Esophagus (tissue), 2 donors: ENCODE measurements around the gene GCLM. TPM values are rescaled to one million over a fixed set of nuclear protein-coding genes. Genes with fewer than 3 reads are reported as not detected.
"Not testable (repeated sequence)": the region's sequence is repeated elsewhere in the genome, so short reads cannot be mapped to it uniquely, and the experiment has no call there.

Experiments used
- H3K27ac ChIP-seq, 2 donors: one replicate each; pipeline ENCODE4 v1.5.1; 2013; ENCODE audit warnings: low read depth in 2 of 2, mild to moderate bottlenecking in 2 of 2, inconsistent platforms in 1 of 2, low read length in 1 of 2, moderate library complexity in 1 of 2
- H3K27me3 ChIP-seq, 2 donors: one replicate each; pipeline ENCODE4 v1.6.1; 2013; ENCODE audit warnings: low read length in 2 of 2, control low read depth in 1 of 2, mild to moderate bottlenecking in 1 of 2; ENCODE audit not compliant: insufficient read depth in 2 of 2, control insufficient read depth in 1 of 2
- H3K36me3 ChIP-seq, 2 donors: one replicate each; pipeline ENCODE4 v1.6.1; 2013; ENCODE audit warnings: low read length in 1 of 2; ENCODE audit not compliant: control insufficient read depth in 2 of 2, insufficient read depth in 2 of 2
- H3K4me1 ChIP-seq, 2 donors: one replicate each; pipeline ENCODE4 v1.6.1; 2013; ENCODE audit warnings: low read length in 1 of 2; ENCODE audit not compliant: control insufficient read depth in 2 of 2, insufficient read depth in 2 of 2
- H3K4me3 ChIP-seq, 2 donors: one replicate each; pipeline ENCODE4 v1.5.1; 2013; ENCODE audit warnings: low read length in 2 of 2, mild to moderate bottlenecking in 2 of 2, low read depth in 1 of 2, moderate library complexity in 1 of 2
- H3K9me3 ChIP-seq, 2 donors: one replicate each; pipeline ENCODE4 v1.6.1; 2013; ENCODE audit warnings: mild to moderate bottlenecking in 2 of 2, low read depth in 1 of 2, low read length in 1 of 2, moderate library complexity in 1 of 2; ENCODE audit not compliant: control insufficient read depth in 2 of 2, insufficient read depth in 1 of 2
- WGBS, 2 donors: extraction: QIAGEN DNeasy Blood & Tissue Kit; methylation state at CpG; one replicate each; pipeline ENCODE4 v1.1.7; 2013; 5-methylcytosine and 5-hydroxymethylcytosine counted together
- polyA plus RNA-seq, 2 donors: library from polyadenylated mRNA; stranded (reverse); fragments of 200-250 nt; gene quantifications; one replicate each; pipeline ENCODE4 v1.2.3, GENCODE V29; 2013
- donor health status: healthy with polysubstance abuse.
- donor health status: Bipolar disorder and iron deficiency.

GCLM gene
- polyA plus RNA-seq, 2 donors, result 1.4 to 5.0 TPM

GRCh38 chr1:93874025-93874651 is 35.1 kb downstream of the GCLM start:
- Histone ChIP-seq H3K27me3 (no peaks in the 10 kb centered on the region), H3K36me3 (peaks cover 8 to 10% of the 10 kb centered on the region in 2 donors), H3K27ac (no peak overlapping the region), H3K4me3 (no peak overlapping the region), H3K4me1 (no peaks in the 10 kb centered on the region), H3K9me3 (no peaks in the 10 kb centered on the region)
- WGBS, 2 donors, result 64 to 76% methylated on average over 3 of the region's 3 CpGs

- Histone ChIP-seq H3K4me1 (no peaks in the 10 kb centered on the region), H3K4me3 (no peak overlapping the region), H3K9me3 (no peaks in the 10 kb centered on the region), H3K27me3 (no peaks in the 10 kb centered on the region), H3K27ac (no peak overlapping the region), H3K36me3 (peaks cover 9 to 10% of the 10 kb centered on the region in 2 donors)
- 58 to 64% methylated on average over 4 of the region's 4 CpGs for WGBS, 2 donors
Measured at GRCh38 chr1:93871366-93871765, 37.9 kb downstream of the GCLM start.

- no peaks in the 10 kb centered on the region for H3K27me3 ChIP-seq
- no peaks in the 10 kb centered on the region for H3K9me3 ChIP-seq
- 90 to 92% methylated on average over 5 of the region's 5 CpGs for WGBS, 2 donors
- no peak overlapping the region for H3K27ac ChIP-seq
- H3K4me3 ChIP-seq, result no peak overlapping the region
- no peaks in the 10 kb centered on the region for H3K4me1 ChIP-seq
- H3K36me3 ChIP-seq, result peaks cover 9% of the 10 kb centered on the region in 2 donors
Measured at GRCh38 chr1:93869653-93870052, 39.6 kb downstream of the GCLM start.

DNA sequence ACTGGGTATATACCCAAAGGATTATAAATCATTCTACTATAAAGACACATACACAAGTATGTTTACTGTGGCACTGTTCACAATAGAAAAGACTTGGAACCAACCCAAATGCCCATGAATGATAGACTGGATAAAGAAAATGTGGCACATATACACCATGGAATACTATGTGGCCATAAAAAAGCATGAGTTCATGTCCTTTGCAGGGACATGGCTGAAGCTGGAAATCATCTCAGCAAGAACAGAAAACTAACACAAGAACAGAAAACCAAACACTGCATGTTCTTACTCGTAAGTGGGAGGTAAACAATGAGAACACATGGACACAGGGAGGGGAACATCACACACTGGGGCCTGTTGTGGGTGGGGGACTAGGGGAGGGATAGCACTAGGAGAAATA is 40.7 kb downstream of the GCLM start:
- H3K27ac ChIP-seq, H3K27me3 ChIP-seq, H3K4me1 ChIP-seq, H3K36me3 ChIP-seq, H3K9me3 ChIP-seq, H3K4me3 ChIP-seq: not testable (repeated sequence)
- 91 to 93% methylated on average over 1 of the region's 1 CpG for WGBS, 2 donors

GRCh38 chr1:93865253-93865652 is 44.0 kb downstream of the GCLM start:
- 81 to 83% methylated on average over 5 of the region's 5 CpGs for WGBS, 2 donors
- Histone ChIP-seq H3K27ac (no peak overlapping the region), H3K9me3 (no peaks in the 10 kb centered on the region), H3K27me3 (no peaks in the 10 kb centered on the region), H3K4me3 (no peak overlapping the region), H3K4me1 (no peaks in the 10 kb centered on the region), H3K36me3 (peaks cover 2 to 9% of the 10 kb centered on the region in 2 donors)

- WGBS, 2 donors, result 56 to 78% methylated on average over 3 of the region's 3 CpGs
- no peaks in the 10 kb centered on the region for H3K4me1 ChIP-seq
- H3K9me3 ChIP-seq, result no peaks in the 10 kb centered on the region
- peaks cover 2 to 5% of the 10 kb centered on the region in 2 donors for H3K36me3 ChIP-seq
- no peak overlapping the region for H3K4me3 ChIP-seq
- no peaks in the 10 kb centered on the region for H3K27me3 ChIP-seq
- no peak overlapping the region for H3K27ac ChIP-seq
Measured at GRCh38 chr1:93864175-93864574, 45.1 kb downstream of the GCLM start.

DNA sequence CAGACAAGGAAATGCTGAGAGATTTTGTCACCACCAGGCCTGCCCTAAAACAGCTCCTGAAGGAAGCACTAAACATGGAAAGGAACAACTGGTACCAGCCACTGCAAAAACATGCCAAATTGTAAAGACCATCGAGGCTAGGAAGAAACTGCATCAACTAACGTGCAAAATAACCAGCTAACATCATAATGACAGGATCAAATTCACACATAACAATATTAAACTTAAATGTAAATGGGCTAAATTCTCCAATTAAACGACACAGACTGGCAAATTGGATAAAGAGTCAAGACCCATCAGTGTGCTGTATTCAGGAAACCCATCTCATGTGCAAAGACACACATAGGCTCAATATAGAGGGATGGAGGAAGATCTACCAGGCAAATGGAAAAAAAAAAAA is 51.6 kb downstream of the GCLM start:
- H3K27me3 ChIP-seq, H3K4me1 ChIP-seq, H3K9me3 ChIP-seq, H3K27ac ChIP-seq, H3K4me3 ChIP-seq, H3K36me3 ChIP-seq: not testable (repeated sequence)
- WGBS, 2 donors, result 48 to 67% methylated on average over 3 of the region's 3 CpGs

GRCh38 chr1:93855983-93856382 is 53.2 kb downstream of the GCLM start:
- WGBS, 2 donors, result 82 to 86% methylated on average over 7 to 9 of the region's 9 CpGs
- H3K9me3 ChIP-seq, result not testable (repeated sequence)

GRCh38 chr1:93853940-93854339 is 55.3 kb downstream of the GCLM start:
- WGBS, 2 donors, result 93 to 97% methylated on average over 3 of the region's 3 CpGs
- Histone ChIP-seq H3K27ac (no peak overlapping the region), H3K9me3 (no peaks in the 10 kb centered on the region), H3K4me1 (no peaks in the 10 kb centered on the region), H3K36me3 (no peaks in the 10 kb centered on the region), H3K27me3 (no peaks in the 10 kb centered on the region), H3K4me3 (no peak overlapping the region)

More at GRCh38 chr1:93855983-93856382, 53.2 kb downstream of the GCLM start:
- H3K4me3 ChIP-seq, H3K27me3 ChIP-seq, H3K4me1 ChIP-seq, H3K36me3 ChIP-seq, H3K27ac ChIP-seq: not testable (repeated sequence)

GRCh38 chr1:93851878-93852277 is 57.4 kb downstream of the GCLM start:
- Histone ChIP-seq H3K9me3 (no peaks in the 10 kb centered on the region), H3K27ac (no peak overlapping the region), H3K27me3 (no peaks in the 10 kb centered on the region), H3K4me3 (no peak overlapping the region), H3K36me3 (no peaks in the 10 kb centered on the region), H3K4me1 (no peaks in the 10 kb centered on the region)
- no CpG with 5 or more reads among the region's 1 CpG for WGBS, 2 donors
